LNCAP (cell line): ENCODE data around the gene EXOC6.

ENCODE experiments used
- CTCF ChIP-seq: fragments of 450-650 bp; IDR thresholded peaks from 2 replicates; pipeline ENCODE4 v1.5.1; 2017; ENCODE audit warnings: mild to moderate bottlenecking

The EXOC6 gene

GRCh38 chr10:92965314-92965713, 117.0 kb downstream of the EXOC6 start:
- peak; percentile 68 for TF ChIP-seq CTCF

GRCh38 chr10:92967641-92968040, 119.3 kb downstream of the EXOC6 start:
- no peak for TF ChIP-seq CTCF

GRCh38 chr10:92969151-92969550, 120.8 kb downstream of the EXOC6 start:
- no peak for TF ChIP-seq CTCF

GRCh38 chr10:92970301-92971070, 122.2 kb downstream of the EXOC6 start:
- TF ChIP-seq CTCF: no peak

- no peak for TF ChIP-seq CTCF
These were observed 123.9 kb downstream of the EXOC6 start for GRCh38 chr10:92972066-92972870.

GRCh38 chr10:92972886-92973285, 124.6 kb downstream of the EXOC6 start:
- TF ChIP-seq CTCF: no peak

GRCh38 chr10:92989250-92989649, 140.9 kb downstream of the EXOC6 start:
- no peak for TF ChIP-seq CTCF
